ENCODE data around the gene PCNP.
"Not testable (repeated sequence)": the region's sequence is repeated elsewhere in the genome, so short reads cannot be mapped to it uniquely, and the experiment has no call there.

Gene PCNP

GRCh38 chr3:101639280-101639963, 65.4 kb downstream of the PCNP start:
- POLR2A ChIA-PET (ENCODE audit: low non-redundant PET), result no interaction called here
- no peak for TF ChIP-seq CTCF (conservative IDR thresholded peaks at IDR 0.05; ENCODE audit: low read depth)
- DNase-seq (ENCODE audit: low spot score), result no peak
- no peak overlapping the region for H3K27ac ChIP-seq
- CTCF ChIA-PET, result no interaction called here

- POLR2A ChIA-PET (ENCODE audit: low non-redundant PET), result no interaction called here
- TF ChIP-seq CTCF (conservative IDR thresholded peaks at IDR 0.05; ENCODE audit: low read depth), result no peak
- DNase-seq (ENCODE audit: low spot score), result no peak
- H3K27ac ChIP-seq, result no peak overlapping the region
- CTCF ChIA-PET, result interaction anchor here (0.5 kb wide), 1 partner anchor 76 kb away, joined by 5 read pairs; no protein-coding TSS in a partner anchor
Measured at GRCh38 chr3:101640256-101640655, 66.3 kb downstream of the PCNP start.

GRCh38 chr3:101641397-101642115, 67.6 kb downstream of the PCNP start:
- H3K27ac ChIP-seq; DNase-seq (ENCODE audit: low spot score); CTCF ChIA-PET; POLR2A ChIA-PET (ENCODE audit: low non-redundant PET): not testable (repeated sequence)

- no peak for TF ChIP-seq CTCF (conservative IDR thresholded peaks at IDR 0.05; ENCODE audit: low read depth)
- CTCF ChIA-PET, result no interaction called here
- DNase-seq (ENCODE audit: low spot score), result no peak
- POLR2A ChIA-PET (ENCODE audit: low non-redundant PET), result no interaction called here
- H3K27ac ChIP-seq, result no peak overlapping the region
Measured at GRCh38 chr3:101642441-101642840, 68.5 kb downstream of the PCNP start.

- no peak overlapping the region for H3K27ac ChIP-seq
- DNase-seq (ENCODE audit: low spot score), result no peak
- TF ChIP-seq CTCF (conservative IDR thresholded peaks at IDR 0.05; ENCODE audit: low read depth), result no peak
- ChIA-PET POLR2A (ENCODE audit: low non-redundant PET) (no interaction called here), CTCF (interaction anchor here (0.6 kb wide), 1 partner anchor 22 kb away, joined by 4 read pairs; no protein-coding TSS in a partner anchor)
Measured at GRCh38 chr3:101643009-101643844, 69.2 kb downstream of the PCNP start.

Data from RWPE1 (cell line).